ENCODE results near the gene EGFR. TPM values are rescaled to one million over a fixed set of nuclear protein-coding genes. Genes with fewer than 3 reads are reported as not detected.

Gene EGFR
- total RNA-seq, 4 donors from 2014 or later = 45.5 to 61.1 (median 56.9) TPM

- Histone ChIP-seq H3K36me3 (no peaks in the 10 kb centered on the region), H3K9me3 (no peaks in the 10 kb centered on the region), H3K27ac (no peak overlapping the region), H3K4me3 (no peak overlapping the region), H3K27me3 (no peaks in the 10 kb centered on the region), H3K4me1 (no peaks in the 10 kb centered on the region)
- no peak for TF ChIP-seq POLR2A (IDR thresholded peaks at IDR 0.05)
- TF ChIP-seq CTCF (IDR thresholded peaks at IDR 0.05) = no peak
- no peak for DNase-seq
Measured at GRCh38 chr7:55004579-55004978, 14.2 kb upstream of the EGFR start.

GRCh38 chr7:55005241-55005851 lies 13.5 kb upstream of the EGFR start:
- H3K9me3 ChIP-seq = no peaks in the 10 kb centered on the region
- no peaks in the 10 kb centered on the region for H3K36me3 ChIP-seq
- no peaks in the 10 kb centered on the region for H3K27me3 ChIP-seq
- no peak overlapping the region for H3K27ac ChIP-seq
- H3K4me1 ChIP-seq = no peaks in the 10 kb centered on the region
- TF ChIP-seq POLR2A (IDR thresholded peaks at IDR 0.05) = no peak
- TF ChIP-seq CTCF (IDR thresholded peaks at IDR 0.05) = no peak
- DNase-seq = no peak
- no peak overlapping the region for H3K4me3 ChIP-seq

- no peaks in the 10 kb centered on the region for H3K9me3 ChIP-seq
- no peaks in the 10 kb centered on the region for H3K4me1 ChIP-seq
- no peak overlapping the region for H3K27ac ChIP-seq
- no peak overlapping the region for H3K4me3 ChIP-seq
- H3K27me3 ChIP-seq = no peaks in the 10 kb centered on the region
- no peak for TF ChIP-seq CTCF (IDR thresholded peaks at IDR 0.05)
- TF ChIP-seq POLR2A (IDR thresholded peaks at IDR 0.05) = no peak
- no peak for DNase-seq
- H3K36me3 ChIP-seq = no peaks in the 10 kb centered on the region
Measured at GRCh38 chr7:55006499-55006898, 12.3 kb upstream of the EGFR start.

- DNase-seq = no peak
- Histone ChIP-seq H3K9me3 (no peaks in the 10 kb centered on the region), H3K27ac (no peak overlapping the region), H3K36me3 (no peaks in the 10 kb centered on the region), H3K27me3 (no peaks in the 10 kb centered on the region), H3K4me1 (no peaks in the 10 kb centered on the region), H3K4me3 (no peak overlapping the region)
- no peak for TF ChIP-seq POLR2A (IDR thresholded peaks at IDR 0.05)
- no peak for TF ChIP-seq CTCF (IDR thresholded peaks at IDR 0.05)
Measured at GRCh38 chr7:55013851-55014250, 5.0 kb upstream of the EGFR start.

GRCh38 chr7:55016061-55016745 lies 2.6 kb upstream of the EGFR start:
- Histone ChIP-seq H3K4me3 (no peak overlapping the region), H3K27ac (no peak overlapping the region), H3K27me3 (no peaks in the 10 kb centered on the region), H3K4me1 (peaks cover 0 to 4% (median 0%) of the 10 kb centered on the region in 4 donors), H3K9me3 (no peaks in the 10 kb centered on the region), H3K36me3 (no peaks in the 10 kb centered on the region)
- no peak for DNase-seq
- TF ChIP-seq CTCF (IDR thresholded peaks at IDR 0.05) (no peak), POLR2A (IDR thresholded peaks at IDR 0.05) (no peak)
